DND-41 (cell line): ENCODE measurements around the gene FTL.

Experiments used
- CTCF ChIP-seq: IDR thresholded peaks from 2 replicates; pipeline ENCODE4 v1.5.1; 2012; ENCODE audit warnings: borderline replicate concordance, low read length, moderate library complexity, mild to moderate bottlenecking; ENCODE audit not compliant: poor library complexity, severe bottlenecking; ENCODE audit errors: extremely low read depth
- EZH2 ChIP-seq: IDR thresholded peaks from 3 replicates; pipeline ENCODE4 v1.6.1; 2012; ENCODE audit warnings: borderline replicate concordance, low read depth, mild to moderate bottlenecking, moderate library complexity, low read length, inconsistent platforms; ENCODE audit not compliant: severe bottlenecking

- TF ChIP-seq CTCF (no peak), EZH2 (no peak)
Measured at GRCh38 chr19:48955308-48955958, 9.7 kb upstream of the FTL start.
